Natural killer cell (primary cell): Measurements from ENCODE around the gene TRAPPC1. TPM values are rescaled to one million over a fixed set of nuclear protein-coding genes. Genes with fewer than 3 reads are reported as not detected.

Source experiments
- ATAC-seq, 3 donors: fragments of 150-1000 bp in 2 of 3; fragments of 200-7000 bp in 1 of 3; cut with Tn5 transposase; 1 replicate in 1 of 3; 2 replicates in 2 of 3; pipeline ENCODE4 v1.10.0; 2021; ENCODE audit warnings: mild to moderate bottlenecking in 2 of 3, moderate library complexity in 2 of 3
- DNase-seq, 2 donors: peaks; one replicate each; pipeline versions ENCODE4 v3.0.0 to v3.0.0-alpha.2; 2013 to 2021; ENCODE audit warnings: mixed read lengths in 1 of 2
- H3K27ac ChIP-seq: one replicate; pipeline ENCODE4 v1.5.1; 2013; ENCODE audit warnings: mild to moderate bottlenecking, low read length
- H3K27me3 ChIP-seq: one replicate; pipeline ENCODE4 v1.6.1; 2013; ENCODE audit warnings: low read length; ENCODE audit not compliant: control insufficient read depth, insufficient read depth
- H3K36me3 ChIP-seq: one replicate; pipeline ENCODE4 v1.6.1; 2013; ENCODE audit warnings: low read length; ENCODE audit not compliant: control insufficient read depth, insufficient read depth
- H3K4me1 ChIP-seq: one replicate; pipeline ENCODE4 v1.6.1; 2013; ENCODE audit warnings: low read length; ENCODE audit not compliant: control insufficient read depth, insufficient read depth
- H3K4me3 ChIP-seq: one replicate; pipeline ENCODE4 v1.5.1; 2013; ENCODE audit warnings: low read length
- H3K9me3 ChIP-seq: one replicate; pipeline ENCODE4 v1.6.1; 2013; ENCODE audit warnings: low read length; ENCODE audit not compliant: control insufficient read depth, insufficient read depth
- H3K27ac Mint-ChIP-seq, 2 donors: one replicate each; pipeline ENCODE4 v1.8.0; 2022; ENCODE audit warnings: mild to moderate bottlenecking in 2 of 2, mixed read lengths in 2 of 2, moderate library complexity in 1 of 2
- H3K27me3 Mint-ChIP-seq, 2 donors: one replicate each; pipeline ENCODE4 v1.8.0; 2022; ENCODE audit warnings: low read depth in 2 of 2, mixed read lengths in 2 of 2
- H3K36me3 Mint-ChIP-seq: one replicate; pipeline ENCODE4 v1.8.0; 2022; ENCODE audit warnings: mixed read lengths
- H3K4me1 Mint-ChIP-seq, 2 donors: one replicate each; pipeline ENCODE4 v1.8.0; 2022; ENCODE audit warnings: mixed read lengths in 2 of 2
- H3K4me3 Mint-ChIP-seq: one replicate; pipeline ENCODE4 v1.8.0; 2022; ENCODE audit warnings: mild to moderate bottlenecking, moderate library complexity, mixed read lengths
- H3K9me3 Mint-ChIP-seq, 2 donors: one replicate each; pipeline ENCODE4 v1.8.0; 2022; ENCODE audit warnings: mixed read lengths in 2 of 2
- CTCF ChIP-seq: fragments of 200-600 bp; IDR thresholded peaks from one replicate; pipeline ENCODE4 v1.8.0; 2022; ENCODE audit warnings: antibody characterized with exemption
- WGBS: methylation state at CpG from one replicate; pipeline ENCODE4 v1.1.7; 2013; ENCODE audit warnings: missing lambda C conversion rate; ENCODE audit not compliant: insufficient coverage; 5-methylcytosine and 5-hydroxymethylcytosine counted together
- intact Hi-C: fragments of 100-400 bp; cut with micrococcal nuclease; formaldehyde crosslinking; loops from one replicate; pipeline ENCODE4 v1.14.2; 2022
- total RNA-seq, 4 donors: library from RNA; stranded (reverse); fragments of 120-200 nt in 1 of 4; gene quantifications; one replicate each; pipeline versions ENCODE4 v1.2.3 to v1.2.4, GENCODE V29; 2013 to 2022

TRAPPC1 gene
- total RNA-seq, 3 donors from 2014 or later (not counting 1 experiment from before 2014, with no cell fraction given), result 122 to 144 (median 135) TPM

- H3K27ac Mint-ChIP-seq, result no peak overlapping the region
- no peaks in the 10 kb centered on the region for H3K9me3 Mint-ChIP-seq
- Histone ChIP-seq H3K27ac (no peak overlapping the region), H3K27me3 (no peaks in the 10 kb centered on the region), H3K4me3 (no peak overlapping the region), H3K9me3 (no peaks in the 10 kb centered on the region), H3K36me3 (peaks cover 62% of the 10 kb centered on the region), H3K4me1 (peaks cover 9% of the 10 kb centered on the region)
- ATAC-seq, result no peak
- intact Hi-C loops, result loop anchor here (5.0 kb wide), 1 partner anchor 48 kb away; no protein-coding TSS in a partner anchor
- DNase-seq, result no peak
- no peak for TF ChIP-seq CTCF
- peaks cover 11% of the 10 kb centered on the region for H3K36me3 Mint-ChIP-seq
- H3K4me1 Mint-ChIP-seq, result peaks cover 15 to 16% of the 10 kb centered on the region in 2 donors
- 97% methylated on average over 15 of the region's 15 CpGs for WGBS
- H3K4me3 Mint-ChIP-seq, result no peak overlapping the region
- no peaks in the 10 kb centered on the region for H3K27me3 Mint-ChIP-seq
Observed at GRCh38 chr17:7910281-7910680, 21.5 kb downstream of the TRAPPC1 start.

GRCh38 chr17:7909089-7909488, 22.7 kb downstream of the TRAPPC1 start:
- Mint-ChIP-seq H3K36me3 (peaks cover 23% of the 10 kb centered on the region), H3K27me3 (no peaks in the 10 kb centered on the region), H3K4me1 (peaks cover 7 to 9% of the 10 kb centered on the region in 2 donors), H3K27ac (no peak overlapping the region), H3K4me3 (no peak overlapping the region), H3K9me3 (no peaks in the 10 kb centered on the region)
- Histone ChIP-seq H3K27ac (no peak overlapping the region), H3K9me3 (no peaks in the 10 kb centered on the region), H3K27me3 (no peaks in the 10 kb centered on the region), H3K4me3 (no peak overlapping the region), H3K4me1 (peaks cover 3% of the 10 kb centered on the region), H3K36me3 (peaks cover 74% of the 10 kb centered on the region)
- no peak for DNase-seq
- no peak for TF ChIP-seq CTCF
- no peak for ATAC-seq
- intact Hi-C loops, result no loop called here
- 98% methylated on average over 29 of the region's 29 CpGs for WGBS

- peaks cover 94% of the 10 kb centered on the region for H3K36me3 ChIP-seq
- DNase-seq, result no peak
- Mint-ChIP-seq H3K4me3 (no peak overlapping the region), H3K4me1 (peaks cover 0 to 6% of the 10 kb centered on the region in 2 donors), H3K9me3 (no peaks in the 10 kb centered on the region), H3K36me3 (peaks cover 45% of the 10 kb centered on the region), H3K27me3 (no peaks in the 10 kb centered on the region), H3K27ac (no peak overlapping the region)
- no peak overlapping the region for H3K27ac ChIP-seq
- TF ChIP-seq CTCF, result no peak
- H3K4me3 ChIP-seq, result no peak overlapping the region
- H3K9me3 ChIP-seq, result no peaks in the 10 kb centered on the region
- H3K4me1 ChIP-seq, result no peaks in the 10 kb centered on the region
- intact Hi-C loops, result no loop called here
- H3K27me3 ChIP-seq, result no peaks in the 10 kb centered on the region
- 97% methylated on average over 22 of the region's 22 CpGs for WGBS
- ATAC-seq, result no peak
Observed at GRCh38 chr17:7903154-7904103, 28.3 kb downstream of the TRAPPC1 start.
